GM20431 (cell line): ENCODE measurements around the gene FBXL16.

ENCODE experiments used
- in situ Hi-C: fragments of 300-500 bp; cut with MseI, MboI; formaldehyde crosslinking; loops from one replicate; pipeline ENCODE4 v1.15.0; 2020; ENCODE audit warnings: low sequenced_read_pairs; ENCODE audit not compliant: unreplicated experiment

The FBXL16 gene

DNA sequence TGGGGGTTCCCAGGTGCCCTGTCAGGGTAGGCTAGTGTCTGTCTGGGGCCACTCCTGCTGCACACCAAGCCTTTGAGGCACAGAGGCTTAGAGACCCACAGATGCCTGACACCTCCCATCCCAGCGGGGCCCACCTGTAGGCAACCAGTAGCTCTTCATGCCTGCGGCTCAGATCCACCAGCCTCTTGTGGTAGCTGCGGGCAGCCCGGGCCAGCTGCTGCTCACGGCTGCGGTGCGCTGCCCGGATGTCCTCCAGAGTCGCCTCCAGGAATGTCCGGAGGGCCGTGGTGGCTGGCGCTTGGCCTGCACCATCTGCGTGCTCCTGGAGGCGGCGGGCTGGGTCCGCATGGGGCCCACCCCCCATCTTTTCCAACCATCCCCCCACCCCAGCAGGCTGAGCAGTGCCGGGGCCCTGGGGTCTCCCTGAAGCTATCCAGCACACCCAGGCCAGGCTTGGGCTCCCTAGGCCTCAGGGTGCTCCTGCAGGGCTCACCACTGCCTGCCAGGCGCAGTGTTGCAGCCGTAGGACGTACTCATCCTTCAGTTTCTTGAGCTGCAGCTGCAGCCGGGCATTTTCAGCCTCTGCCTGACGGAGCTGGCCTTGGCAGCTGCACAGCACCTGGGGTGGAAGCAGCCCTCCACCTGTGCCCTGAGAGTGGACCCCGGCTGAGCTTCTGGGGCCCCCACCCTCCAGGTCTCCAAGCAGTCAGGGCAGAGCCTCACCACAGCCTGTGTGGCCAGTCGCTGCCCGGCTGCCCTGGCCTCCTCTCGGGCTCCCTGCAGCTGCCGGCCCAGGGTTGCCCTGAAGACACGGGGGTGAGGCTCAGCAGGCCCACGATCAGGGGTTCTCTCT lies 18.8 kb upstream of the FBXL16 start:
- in situ Hi-C loops = no loop called here

DNA sequence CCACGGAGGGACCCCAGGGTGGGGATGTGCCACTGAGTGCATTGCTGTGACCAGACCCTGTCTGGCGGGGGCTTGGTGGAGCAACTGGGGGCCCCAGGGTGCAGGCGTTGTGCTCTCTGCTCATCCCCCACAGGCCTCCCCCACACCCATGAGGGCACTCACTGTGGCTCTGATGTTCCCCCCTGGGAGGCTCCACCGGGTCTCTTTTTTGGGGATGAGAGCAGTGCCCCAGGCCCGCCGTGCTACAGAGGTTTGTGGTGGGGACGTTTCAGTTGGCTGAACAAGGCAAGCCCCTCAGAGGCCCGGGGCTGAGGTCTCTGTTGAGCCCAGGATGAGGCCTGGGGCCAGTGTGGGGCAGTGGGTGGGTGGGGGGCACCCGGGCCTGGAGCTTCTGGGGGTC lies 18.1 kb upstream of the FBXL16 start:
- in situ Hi-C loops = no loop called here

DNA sequence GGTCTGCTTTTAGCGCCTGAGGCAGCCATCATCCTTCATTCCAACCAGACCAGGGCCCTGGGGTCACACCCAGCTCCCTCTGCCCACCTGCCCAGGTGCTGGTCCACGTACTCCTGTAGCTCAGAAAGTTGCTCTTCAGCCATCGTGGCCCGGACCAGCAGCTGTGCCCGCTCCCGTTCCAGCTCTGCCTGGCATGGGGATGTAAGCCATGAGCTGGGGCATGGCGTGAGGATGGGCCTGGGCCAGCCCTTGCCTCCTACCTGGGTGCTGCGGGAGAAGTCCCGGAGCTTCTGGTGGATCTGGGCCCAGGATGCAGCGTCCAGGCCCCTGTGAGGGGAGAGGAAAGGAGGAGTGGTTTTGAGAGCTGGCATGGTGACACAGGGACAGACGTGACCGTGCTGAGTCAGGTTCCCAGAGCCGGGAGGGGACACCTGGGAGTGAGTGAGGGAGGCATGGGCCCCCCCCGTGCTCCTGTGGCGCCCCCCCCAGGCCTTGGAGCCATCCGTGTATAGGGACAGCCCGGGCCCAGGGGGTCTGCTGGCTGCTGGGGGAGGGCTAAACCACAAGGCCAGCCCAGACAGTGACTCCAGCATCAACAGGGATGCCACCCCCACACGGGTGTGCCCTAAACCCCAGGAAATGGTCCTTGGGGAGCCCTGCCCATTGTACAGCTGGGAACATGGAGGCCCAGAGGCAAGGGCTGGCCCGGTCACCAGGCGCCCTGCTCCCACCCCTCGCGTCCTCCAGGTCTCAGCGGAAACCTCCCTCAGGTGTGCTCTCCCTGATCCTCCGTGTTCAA lies 17.4 kb upstream of the FBXL16 start:
- in situ Hi-C loops = no loop called here

DNA sequence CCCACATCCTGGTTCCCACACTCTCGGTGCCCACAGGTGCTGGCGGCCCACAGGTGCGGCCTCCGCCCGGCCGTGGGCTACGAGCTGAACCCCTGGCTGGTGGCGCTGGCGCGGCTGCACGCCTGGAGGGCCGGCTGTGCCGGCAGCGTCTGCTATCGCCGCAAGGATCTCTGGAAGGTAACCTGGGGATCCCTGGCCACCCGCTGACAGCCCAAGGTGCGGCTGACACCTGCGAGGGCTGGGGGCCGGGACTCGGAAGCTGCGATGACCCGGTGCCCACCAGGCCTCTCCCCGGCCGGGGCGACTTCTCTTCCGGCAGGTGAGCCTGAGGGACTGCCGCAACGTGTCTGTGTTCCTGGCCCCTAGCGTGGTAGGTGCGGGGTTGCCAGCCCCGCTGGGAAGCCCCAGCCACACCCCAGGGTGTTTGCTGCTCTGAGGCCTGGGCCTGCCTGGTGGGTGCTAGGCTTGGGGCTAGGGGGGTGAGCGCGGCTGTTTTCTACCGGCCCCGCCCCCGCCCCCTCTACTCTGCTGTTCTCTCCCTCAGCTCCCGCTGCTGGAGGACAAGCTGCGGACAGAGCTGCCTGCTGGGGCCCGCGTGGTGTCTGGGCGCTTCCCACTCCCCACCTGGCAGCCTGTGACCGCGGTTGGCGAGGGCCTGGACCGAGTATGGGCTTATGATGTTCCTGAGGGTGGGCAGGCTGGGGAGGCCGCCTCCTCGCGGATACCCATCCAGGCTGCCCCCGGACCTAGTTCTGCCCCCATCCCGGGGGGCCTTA lies 16.4 kb upstream of the FBXL16 start:
- in situ Hi-C loops = no loop called here

DNA sequence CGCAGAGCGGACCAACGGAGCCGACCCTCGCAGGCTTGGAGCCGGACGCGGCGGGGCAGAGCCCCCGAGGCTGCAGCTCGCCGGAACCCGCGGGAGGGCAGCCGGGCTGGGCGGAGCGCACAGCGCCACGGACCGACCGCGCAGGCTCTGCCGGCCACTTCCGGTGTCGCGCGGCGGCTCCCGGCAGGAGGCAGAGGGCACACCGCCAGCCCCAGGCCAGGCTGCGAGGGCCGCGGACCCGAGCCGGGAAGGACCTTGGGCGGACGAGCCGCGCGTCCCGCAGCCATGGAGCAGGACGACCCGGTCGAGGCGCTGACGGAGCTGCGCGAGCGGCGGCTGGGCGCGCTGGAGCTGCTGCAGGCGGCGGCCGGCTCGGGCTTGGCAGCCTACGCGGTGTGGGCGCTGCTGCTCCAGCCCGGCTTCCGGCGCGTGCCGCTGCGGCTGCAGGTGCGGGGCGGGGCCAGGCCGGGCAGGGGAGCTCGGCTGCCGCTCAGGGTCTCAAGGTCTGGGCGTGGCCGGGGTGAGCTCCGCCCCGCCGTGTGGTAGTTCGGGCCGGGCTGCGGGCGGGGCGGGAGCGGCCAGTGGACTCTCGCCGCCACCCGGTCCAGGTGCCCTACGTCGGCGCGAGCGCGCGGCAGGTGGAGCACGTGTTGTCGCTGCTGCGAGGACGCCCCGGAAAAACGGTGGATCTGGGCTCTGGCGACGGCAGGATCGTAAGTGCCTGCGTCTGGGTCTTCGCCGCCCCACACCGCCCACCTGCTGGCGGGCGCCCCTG lies 15.6 kb upstream of the FBXL16 start, which contains the start of gene ANTKMT:
ANTKMT (plus strand) TSS at position 157 of the 775 bp plus-strand sequence; CDS start at position 286, 129 bp downstream.
- in situ Hi-C loops = no loop called here

DNA sequence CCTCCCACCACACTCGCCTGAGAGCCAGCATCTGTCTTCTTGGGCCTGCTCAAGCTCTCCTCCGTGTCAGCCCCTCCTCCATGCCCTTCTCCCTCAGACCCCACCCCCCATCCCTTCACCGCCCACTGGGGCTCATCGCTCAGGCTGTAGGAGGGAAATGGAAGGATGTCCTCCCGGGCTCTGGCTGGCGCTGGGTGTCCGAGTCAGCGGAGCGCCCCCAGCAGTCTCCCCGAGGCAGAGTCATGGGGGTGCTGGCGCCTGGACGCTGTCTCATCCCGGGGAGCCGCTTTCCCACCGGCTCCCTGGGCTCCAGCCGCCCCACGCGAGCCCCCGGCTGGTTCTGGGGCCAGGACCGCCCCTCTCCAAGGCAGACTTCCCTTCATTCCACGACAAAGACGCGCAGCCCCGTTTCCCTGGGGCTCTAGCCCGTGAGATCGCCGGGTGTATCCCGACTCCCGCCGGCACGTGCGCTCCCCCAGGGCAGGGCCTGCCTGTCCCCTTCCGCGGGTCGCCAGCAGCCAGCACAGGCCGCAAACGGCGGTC lies 14.9 kb upstream of the FBXL16 start:
- in situ Hi-C loops = no loop called here

DNA sequence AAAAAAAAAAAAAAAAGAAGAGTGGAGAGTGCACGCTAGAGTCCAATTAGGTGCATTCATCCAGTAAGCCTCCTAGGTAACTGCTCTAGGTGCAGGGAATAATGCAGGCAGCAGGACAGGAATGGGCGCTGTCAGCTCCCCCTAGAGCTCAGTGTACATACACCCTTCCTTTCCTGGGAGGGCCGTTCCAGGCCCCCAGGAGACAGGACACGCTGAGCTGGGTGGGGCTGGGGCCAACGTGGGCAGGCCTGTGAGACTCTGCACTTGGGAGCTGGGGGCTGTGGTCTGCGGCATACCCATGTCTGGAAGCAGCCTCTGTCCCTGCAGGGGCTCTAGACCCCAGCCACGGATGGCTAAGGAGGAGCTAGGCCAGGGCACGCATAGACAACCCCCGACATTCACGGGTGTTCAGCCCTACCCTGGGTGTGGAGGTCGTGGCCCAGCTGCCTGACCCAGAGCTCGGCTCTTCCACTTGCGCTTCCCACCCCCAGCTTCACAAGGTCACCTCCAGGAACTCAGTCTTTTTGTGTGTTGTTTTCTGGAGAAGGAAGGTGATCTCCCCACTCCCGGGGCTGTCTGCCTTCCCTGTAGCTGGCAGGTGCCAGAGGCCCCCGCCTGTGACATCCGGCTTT lies 14.3 kb upstream of the FBXL16 start:
- in situ Hi-C loops = loop anchor here (10.0 kb wide), 1 partner anchor 65 kb away; the partner anchor contains the start of genes CHTF18 and RPUSD1

DNA sequence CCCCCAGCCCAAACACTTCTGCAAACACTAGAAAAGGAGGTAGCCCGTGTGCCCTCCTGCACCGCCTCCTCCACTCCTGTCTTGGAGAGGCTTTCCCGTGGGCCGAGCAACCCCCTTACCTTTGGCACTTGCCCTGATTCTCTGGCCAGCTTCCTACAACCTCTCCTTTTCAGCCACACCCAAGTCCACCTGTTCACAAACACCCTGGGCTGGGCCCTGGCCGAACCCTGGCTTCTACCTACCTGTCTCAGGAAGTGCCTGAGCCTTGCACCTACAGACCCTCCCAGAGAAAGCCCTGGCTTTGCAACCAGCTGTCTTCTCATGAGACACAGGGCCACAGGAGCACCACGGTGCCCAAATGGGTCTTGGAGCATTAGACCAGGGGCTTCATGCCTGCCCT lies 13.3 kb upstream of the FBXL16 start:
- in situ Hi-C loops = loop anchor here (10.0 kb wide), 1 partner anchor 66 kb away; the partner anchor contains the start of genes CHTF18 and RPUSD1

DNA sequence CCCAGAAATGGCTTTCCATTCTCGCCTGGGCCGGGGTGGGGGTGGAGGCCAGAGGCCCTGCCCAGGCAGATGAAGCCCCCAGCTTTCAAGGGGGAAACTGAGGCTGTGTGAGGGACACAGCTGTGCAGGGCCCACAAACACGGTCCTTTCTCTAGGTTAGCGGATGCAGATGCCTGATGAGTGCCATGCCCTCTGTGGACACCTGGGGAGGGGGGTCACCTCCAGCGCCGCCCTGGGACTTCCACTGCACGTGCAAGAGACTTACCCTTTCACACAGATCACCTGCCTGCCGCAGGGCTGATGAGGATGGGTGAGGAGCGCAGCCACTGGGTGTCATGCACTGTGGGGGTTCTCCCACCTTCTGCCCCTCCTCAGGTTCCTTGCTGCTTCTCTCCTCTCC lies 12.8 kb upstream of the FBXL16 start:
- in situ Hi-C loops = loop anchor here (10.0 kb wide), 1 partner anchor 66 kb away; the partner anchor contains the start of genes CHTF18 and RPUSD1

DNA sequence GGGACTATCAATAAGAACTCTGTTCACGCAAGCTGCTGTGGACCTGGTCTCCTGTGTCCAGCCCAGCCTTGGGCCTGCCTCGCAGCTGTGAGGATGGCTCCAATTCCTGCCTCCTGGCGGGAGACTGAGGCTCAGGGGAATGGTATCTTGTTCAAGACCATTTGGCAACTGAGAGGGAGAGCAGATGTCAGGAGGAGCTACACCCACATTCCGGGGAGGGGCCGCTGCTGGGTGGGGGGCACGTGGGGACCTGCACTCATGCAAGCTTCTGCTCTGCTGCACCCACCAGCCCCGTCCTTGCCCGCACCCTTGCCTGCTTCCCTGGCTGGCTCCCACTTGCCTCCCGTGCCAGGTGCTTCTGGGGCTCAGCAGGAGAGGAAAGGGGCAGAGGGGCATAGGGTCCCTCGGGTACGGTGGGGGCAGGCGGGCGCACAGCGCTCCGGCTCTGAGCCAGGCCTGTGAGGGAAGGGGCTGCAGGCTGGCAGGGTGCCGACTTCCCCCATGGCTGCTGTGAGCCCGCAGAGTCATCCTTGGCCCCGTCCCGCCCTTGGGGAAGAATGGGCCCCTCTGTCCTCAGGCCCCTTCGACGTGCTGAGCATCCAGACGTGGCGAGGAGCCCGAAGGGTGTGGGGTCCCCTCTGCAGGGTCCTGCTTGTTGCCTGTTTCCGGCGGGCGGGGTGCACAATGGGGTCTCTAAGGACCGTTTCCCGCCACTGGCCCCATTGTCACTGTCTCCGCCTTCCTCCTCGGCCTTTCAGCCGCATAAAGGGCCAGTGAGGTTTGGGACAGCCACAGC lies 12.0 kb upstream of the FBXL16 start:
- in situ Hi-C loops = loop anchor here (10.0 kb wide), 1 partner anchor 67 kb away; the partner anchor contains the start of genes CHTF18 and RPUSD1

DNA sequence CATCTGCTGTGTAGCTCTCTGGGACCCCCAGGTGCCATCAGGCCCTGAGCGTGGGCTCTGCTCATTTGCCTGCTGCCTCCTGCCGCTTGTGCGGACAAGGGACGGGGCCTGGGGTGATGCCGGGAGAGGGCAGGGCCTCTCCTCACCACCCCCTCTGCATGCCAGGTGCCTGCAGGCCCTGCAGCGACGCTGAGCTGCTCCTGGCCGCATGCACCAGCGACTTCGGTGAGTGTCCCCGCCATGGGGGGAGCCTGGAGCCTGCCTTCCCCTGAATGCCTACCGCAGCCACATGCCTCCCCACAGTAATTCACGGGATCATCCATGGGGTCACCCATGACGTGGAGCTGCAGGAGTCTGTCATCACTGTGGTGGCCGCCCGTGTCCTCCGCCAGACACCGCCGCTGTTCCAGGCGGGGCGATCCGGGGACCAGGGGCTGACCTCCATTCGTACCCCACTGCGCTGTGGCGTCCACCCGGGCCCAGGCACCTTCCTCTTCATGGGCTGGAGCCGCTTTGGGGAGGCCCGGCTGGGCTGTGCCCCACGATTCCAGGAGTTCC lies 11.2 kb upstream of the FBXL16 start:
- in situ Hi-C loops = loop anchor here (10.0 kb wide), 1 partner anchor 68 kb away; the partner anchor contains the start of genes CHTF18 and RPUSD1

DNA sequence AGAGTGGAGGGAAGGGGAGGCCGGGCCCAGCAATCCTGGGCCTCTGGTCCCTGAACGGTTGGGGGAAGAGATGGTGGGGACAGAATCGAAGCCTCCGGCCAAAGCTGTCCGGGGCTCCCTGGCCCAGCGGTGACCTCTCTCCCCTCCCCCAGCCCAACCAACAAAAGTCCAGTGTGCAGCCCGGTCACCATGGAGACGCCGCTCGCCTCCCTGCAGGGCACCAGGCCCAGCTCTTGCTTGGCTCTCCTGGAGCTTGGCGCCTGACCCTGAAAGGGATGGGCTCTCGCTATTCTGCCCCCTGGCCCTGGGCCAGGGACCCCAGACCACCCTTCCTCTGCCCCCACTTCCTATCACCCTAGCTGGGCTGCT lies 10.6 kb upstream of the FBXL16 start:
- in situ Hi-C loops = loop anchor here (10.0 kb wide), 1 partner anchor 69 kb away; the partner anchor contains the start of genes CHTF18 and RPUSD1

DNA sequence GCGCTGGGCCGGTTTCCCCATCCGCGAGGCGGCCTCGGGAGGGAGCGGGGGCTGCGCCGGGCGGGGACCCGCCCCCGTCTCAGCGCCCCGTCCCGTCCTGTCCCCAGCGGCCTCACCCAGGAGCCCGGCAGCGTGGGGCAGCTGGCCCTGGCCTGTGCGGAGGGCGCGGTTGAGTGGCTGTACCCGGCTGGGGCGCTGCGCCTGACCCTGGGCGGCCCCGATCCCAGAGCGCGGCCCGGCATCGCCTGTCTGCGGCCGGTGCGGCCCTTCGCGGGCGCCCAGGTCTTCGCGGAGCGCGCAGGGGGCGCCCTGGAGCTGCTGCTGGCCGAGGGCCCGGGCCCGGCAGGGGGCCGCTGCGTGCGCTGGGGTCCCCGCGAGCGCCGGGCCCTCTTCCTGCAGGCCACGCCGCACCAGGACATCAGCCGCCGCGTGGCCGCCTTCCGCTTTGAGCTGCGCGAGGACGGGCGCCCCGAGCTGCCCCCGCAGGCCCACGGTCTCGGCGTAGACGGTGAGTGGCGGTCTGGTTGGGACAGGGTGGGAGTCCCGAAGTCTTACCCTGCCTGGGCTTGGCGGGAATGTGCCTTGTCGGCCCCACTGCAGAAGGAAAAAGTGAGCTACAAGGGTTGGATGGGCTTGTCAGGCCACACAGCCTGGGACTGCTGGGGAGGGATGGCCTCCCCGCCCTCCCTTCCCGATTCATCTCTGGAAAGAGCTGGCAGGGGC lies 10.0 kb upstream of the FBXL16 start:
- in situ Hi-C loops = loop anchor here (10.0 kb wide), 1 partner anchor 69 kb away; the partner anchor contains the start of genes CHTF18 and RPUSD1

DNA sequence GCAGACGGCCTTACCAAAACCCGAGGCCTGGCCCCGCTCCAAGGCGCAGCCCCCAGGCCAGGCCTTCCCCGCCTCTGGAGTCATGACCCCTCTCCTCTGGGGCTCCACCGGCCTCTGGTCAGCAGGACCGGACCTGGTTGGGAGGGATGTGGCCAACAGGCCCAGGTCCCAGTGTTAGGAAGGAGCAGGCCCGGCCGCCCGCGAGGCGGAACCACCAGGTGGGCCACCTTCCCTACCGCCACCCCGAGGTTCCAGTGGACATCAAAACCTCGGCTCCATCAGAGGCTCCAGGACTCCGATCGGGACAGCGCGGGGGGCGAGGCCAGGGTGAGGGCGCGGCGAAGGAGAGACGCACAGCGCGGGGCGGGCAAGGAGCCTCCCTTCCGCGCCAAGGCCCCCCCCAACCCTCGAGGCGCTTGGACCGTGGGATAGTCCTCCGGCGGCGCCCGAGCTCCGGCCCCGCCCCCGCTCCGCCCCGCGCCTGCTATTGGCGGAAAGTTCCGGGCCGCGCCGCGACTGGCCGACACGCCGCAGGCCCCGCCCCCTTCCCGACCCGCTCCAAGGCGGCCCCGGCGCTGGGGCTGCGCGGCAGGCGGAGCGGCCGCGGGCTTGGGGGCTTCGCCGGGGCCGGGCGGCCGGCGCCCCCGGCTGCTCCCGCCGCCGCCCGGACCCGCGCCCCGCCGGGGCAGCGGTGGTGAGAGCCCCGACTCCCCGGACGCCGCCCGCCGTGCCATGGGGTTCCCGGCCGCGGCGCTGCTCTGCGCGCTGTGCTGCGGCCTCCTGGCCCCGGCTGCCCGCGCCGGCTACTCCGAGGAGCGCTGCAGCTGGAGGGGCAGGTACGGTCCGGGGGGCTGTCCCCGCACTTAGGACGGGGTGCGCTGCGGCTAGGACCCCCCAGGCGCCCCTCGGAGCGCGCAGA lies 9.2 kb upstream of the FBXL16 start, which contains the start of gene METRN:
METRN (plus strand) TSS at position 561 of the 919 bp plus-strand sequence; CDS start at position 733, 172 bp downstream.
- in situ Hi-C loops = loop anchor here (10.0 kb wide), 1 partner anchor 70 kb away; the partner anchor contains the start of genes CHTF18 and RPUSD1

DNA sequence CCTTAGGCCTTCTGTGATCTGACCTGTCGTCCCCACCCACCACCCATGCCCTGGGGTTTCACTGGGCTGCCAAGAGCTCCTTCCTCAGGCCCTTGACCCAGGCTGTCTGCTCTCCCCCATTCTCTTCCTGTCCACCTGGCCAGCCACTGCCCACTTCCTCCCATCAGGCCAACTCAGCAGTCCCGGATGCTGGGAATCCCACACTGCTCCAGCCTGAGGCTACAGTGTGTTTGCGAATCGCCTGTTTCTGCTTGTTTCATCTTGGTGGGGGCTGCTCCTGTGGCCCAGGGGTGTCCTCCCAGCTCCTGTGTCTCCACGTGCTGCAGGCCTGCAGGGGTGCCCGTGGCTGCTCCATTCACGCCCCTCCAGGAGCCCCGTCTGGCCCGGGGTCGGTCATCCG lies 8.5 kb upstream of the FBXL16 start:
- in situ Hi-C loops = loop anchor here (10.0 kb wide), 1 partner anchor 71 kb away; the partner anchor contains the start of genes CHTF18 and RPUSD1
